Left lobe of liver (tissue), 2 donors: ENCODE results near the gene ARL4A. TPM values are rescaled to one million over a fixed set of nuclear protein-coding genes. Genes with fewer than 3 reads are reported as not detected.
A peak's percentile ranks its signal among the peaks of the same experiment; 100 is the strongest.

Experiments
- ATAC-seq: fragments of 200-7000 bp; cut with Tn5 transposase; one replicate; pipeline ENCODE4 v1.9.1; 2020; ENCODE audit warnings: mild to moderate bottlenecking, moderate library complexity
- DNase-seq: peaks from one replicate; pipeline ENCODE4 v3.0.0-alpha.2; 2020; ENCODE audit warnings: low spot score
- total RNA-seq: library from RNA; stranded (reverse); gene quantifications from one replicate; pipeline ENCODE4 v1.2.1, GENCODE V29; 2021
- donor health status: DM: no; HTN: no; CAD: no; lungs with moderate emphysema.
- donor health status: DM: no; HTN: yes; CAD: no.

The ARL4A gene
- total RNA-seq, 1 donor from 2014 or later = 5.8 TPM

DNA sequence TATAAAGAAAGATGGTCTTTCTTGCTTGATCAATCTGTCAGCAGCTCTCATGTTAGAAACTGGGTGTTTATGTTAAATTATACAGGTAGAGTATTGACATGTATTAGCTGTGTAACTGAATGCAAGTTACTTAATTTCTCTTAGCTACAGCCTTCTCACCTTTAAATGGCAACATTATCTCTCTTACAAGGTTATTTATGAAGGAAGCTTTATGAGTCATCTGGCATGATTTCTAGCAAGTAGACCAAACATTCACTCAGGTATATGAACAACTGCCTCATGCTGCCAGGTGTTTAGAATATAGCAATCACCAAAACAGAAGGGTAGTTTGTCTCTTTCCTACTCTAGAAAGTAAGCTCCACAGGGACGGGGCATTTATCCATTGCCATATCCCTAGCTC is 8.5 kb downstream of the ARL4A start:
- DNase-seq (no peak), ATAC-seq (no peak)

DNA sequence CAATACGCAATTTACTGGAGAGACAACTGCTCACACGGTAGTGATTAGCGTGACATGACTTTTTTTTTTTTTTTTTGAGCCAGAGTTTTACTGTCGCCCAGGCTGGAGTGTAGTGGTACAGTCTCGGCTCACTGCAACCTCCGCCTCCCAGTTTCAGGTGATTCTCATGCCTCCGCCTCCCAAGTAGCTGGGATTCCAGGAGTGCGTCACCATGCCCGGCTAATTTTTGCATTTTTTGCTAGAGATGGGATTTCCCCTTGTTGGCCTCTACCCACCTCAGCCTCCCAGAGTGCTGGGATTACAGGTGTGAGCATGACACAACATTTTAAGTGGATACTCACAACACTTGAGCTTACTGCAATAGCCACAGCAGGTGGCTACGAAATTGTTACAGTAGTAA is 11.9 kb downstream of the ARL4A start:
- DNase-seq = no peak
- no peak for ATAC-seq

- no peak for ATAC-seq
- DNase-seq = no peak
These were observed 14.0 kb downstream of the ARL4A start for GRCh38 chr7:12701433-12701832.

DNA sequence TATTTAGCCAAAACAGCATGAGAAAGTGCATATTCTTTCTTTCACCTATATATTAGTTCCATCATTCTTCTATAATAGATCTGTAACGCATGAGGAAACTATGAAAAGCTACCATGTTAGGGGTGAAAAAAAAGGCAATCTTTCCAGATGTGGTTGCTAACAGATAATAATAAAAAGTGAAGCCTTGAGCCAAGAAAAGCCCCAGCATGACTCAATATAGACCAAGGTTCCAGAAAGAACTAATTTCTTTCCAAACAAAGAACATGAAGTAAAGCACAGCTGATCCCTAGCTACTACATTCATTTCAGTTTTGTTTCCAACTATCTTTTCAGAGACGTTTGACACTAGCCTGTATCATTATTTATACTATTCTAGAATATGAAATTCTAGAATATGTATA is 16.4 kb downstream of the ARL4A start:
- no peak for ATAC-seq
- DNase-seq = no peak

DNA sequence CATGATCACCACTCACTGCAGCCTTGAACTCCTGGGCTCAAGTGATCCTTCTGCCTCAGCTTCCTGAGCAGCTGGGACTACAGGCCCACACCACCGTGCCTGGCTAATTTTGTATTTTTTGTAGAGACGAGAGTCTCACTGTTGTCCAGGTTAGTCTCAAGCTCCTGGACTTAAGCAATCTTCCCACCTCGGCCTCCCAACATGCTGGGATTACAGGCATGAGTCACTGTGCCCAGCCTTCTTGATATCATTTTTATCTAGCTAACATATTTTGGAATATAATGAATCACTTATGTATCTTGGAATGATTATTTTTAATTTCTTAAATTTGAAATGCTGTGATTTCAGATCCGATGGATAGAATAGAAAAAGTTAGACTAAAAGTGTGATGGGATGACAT is 18.4 kb downstream of the ARL4A start:
- DNase-seq (no peak), ATAC-seq (no peak)

DNA sequence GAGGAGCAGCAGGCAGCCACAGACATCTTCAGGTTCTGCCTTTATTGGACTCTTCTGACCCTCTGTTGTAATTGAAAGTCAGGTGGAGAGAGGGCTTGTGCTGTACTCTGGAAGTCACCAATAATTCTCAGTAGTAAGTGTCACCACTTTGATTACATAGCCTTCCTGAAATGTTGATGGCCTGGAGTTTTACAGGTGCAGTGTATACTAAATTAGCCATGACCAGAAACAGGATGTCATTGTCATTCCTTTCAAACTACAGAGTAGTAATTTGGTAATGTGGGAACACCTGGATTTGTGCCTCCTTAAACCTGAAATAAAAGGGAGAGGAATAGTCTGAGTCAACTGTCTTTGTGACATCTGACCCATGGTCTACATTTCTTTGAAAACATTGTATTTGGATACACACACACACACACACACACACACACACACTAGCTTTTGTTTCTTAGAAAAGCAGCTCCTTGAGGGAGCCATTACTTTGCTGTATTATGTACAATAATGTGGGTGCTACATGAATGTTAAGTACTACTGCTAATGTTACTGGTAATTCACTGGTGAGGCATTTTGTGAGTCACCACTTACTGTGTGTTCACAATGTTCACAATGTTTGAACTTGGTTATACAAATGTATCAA is 19.6 kb downstream of the ARL4A start:
- ATAC-seq = no peak
- no peak for DNase-seq

DNA sequence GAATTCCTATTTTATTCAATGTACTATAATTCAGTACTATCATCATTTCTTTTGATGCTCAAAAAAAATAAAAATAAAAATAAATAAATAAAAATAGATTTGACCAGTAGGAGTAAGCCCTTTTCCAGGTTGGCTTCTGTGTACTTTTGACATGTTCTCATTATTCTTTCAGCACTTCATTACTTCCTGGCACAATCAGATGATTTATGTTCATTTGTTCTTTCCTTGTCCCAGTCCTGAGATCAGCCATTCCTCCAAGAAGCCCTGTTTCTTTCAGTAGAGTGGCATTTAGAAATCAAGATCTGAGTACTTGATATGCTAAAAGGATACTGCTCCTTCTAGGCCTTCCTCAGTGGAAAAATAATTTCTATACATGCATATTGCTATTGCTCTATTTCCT is 20.9 kb downstream of the ARL4A start:
- no peak for DNase-seq
- no peak for ATAC-seq

- no peak for ATAC-seq
- DNase-seq = no peak
These were observed 22.5 kb downstream of the ARL4A start for GRCh38 chr7:12709726-12710502.

DNA sequence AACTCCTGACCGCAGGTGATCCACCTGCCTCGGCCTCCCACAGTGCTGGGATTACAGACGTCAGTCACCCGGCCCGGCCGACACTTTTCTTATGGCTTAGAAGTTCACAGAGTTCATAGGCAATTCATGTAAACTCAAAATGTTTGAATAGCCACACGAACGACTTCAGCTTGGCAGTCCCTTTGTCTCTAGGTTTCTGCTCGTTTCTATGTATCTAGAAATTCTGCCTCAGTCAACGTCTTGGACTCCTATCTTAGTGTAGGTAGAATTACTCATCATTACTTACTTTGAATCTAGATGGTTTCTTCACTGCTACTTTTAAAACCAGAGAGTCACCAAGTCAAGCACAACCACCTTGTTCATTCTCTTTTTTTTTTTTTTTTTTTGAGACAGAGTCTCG is 23.7 kb downstream of the ARL4A start:
- DNase-seq (no peak), ATAC-seq (no peak)

DNA sequence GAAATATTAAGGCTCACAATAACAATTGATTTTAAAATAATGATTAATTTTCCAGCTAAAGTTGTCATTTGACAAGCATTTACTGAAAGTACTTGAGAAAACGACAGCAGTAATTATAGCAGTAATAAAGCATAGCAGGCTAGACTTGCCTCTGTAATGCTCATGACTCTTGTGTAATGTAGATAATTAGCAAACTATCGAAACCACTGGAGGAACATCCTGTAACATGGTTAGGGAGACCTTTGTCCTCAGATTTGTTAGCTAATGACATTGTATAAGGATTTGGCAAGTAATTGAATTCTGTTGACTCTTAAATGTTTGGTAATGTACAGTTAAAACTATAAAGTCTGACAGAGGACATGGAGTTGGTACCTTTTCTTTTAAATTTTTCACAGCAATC is 24.8 kb downstream of the ARL4A start:
- DNase-seq (no peak), ATAC-seq (peak; percentile 61)

- no peak for ATAC-seq
- no peak for DNase-seq
These were observed 26.4 kb downstream of the ARL4A start for GRCh38 chr7:12713625-12714378.

GRCh38 chr7:12714379-12714737 is 26.9 kb downstream of the ARL4A start:
- ATAC-seq = no peak
- DNase-seq = no peak

GRCh38 chr7:12715372-12716133 is 28.1 kb downstream of the ARL4A start:
- peak; percentile 60 for DNase-seq
- ATAC-seq = peak; percentile 88

GRCh38 chr7:12716134-12716681 is 28.8 kb downstream of the ARL4A start:
- DNase-seq (no peak), ATAC-seq (no peak)

GRCh38 chr7:12716722-12717121 is 29.3 kb downstream of the ARL4A start:
- ATAC-seq (no peak), DNase-seq (no peak)

DNA sequence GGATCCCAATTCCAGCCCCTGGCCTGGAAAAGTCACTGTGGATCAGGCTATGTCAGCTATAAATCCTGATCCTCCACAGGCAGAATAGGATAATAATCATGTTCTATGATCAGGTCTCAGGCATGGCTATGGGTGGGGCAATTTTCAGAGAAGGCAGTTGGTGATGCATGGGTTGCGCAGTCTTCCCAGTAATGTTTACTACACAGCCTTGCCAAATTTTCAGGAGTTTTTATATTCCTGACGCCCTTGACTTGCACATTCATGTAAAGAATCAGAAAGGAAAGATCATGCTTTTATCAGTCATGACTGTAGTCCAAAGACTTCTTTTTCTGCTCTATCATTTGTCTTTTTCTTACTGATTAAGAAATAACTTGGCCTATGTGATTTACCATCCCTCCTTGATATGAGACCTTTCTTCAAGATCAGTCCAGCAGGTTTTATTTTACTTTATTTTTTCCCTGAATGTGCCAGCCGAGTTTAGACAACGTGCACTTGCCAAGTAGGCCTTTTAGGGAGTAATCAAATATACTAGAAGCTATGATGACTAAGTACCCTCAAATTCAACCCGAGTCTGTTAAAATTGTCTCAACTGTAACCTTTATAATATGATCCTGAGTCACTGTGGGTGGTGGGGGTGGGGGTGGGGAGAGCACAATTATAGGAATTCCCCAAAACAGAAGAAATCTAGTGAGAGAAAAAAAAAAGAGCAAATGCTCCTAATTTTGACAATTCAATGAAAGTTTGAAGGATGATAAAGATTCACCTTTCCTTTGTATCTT is 31.9 kb downstream of the ARL4A start:
- no peak for DNase-seq
- ATAC-seq = no peak

DNA sequence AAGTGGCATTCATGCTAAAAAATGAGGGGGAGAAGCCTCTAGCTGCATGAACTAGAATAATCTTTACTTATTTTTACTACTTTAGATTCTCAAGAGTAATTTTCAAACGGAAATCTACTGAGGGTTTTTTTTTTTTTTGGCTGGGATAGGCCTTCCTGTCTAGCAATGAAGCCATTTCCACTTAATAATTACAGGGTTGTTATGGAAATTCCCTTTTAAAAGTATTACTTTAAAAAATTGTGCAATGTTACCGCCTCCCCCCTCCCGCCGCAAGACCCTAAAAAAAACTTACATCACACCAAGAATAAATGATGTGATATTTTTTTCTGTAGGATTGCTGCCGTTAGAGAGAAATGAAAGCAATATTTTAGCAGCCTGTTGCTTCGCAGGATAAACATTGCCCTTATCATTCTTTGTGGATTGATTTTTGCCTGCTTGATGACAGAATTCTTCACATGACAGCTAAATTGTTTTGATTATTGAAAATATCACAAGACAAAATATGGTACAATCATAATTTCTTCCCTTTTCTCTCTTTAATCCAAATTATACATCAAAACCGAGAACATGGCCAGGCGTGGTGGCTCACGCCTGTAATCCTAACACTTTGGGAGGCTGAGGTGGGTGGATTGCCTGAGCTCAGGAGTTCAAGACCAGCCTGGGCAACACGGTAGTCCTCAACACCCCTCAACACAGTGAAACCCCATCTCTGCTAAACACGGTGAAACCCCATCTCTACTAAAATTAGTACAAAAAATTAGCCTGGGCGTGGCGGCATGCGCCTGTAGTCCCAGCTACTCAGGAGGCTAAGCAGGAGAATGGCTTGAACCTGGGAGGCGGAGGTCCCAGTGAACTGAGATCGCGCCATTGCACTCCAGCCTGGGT is 32.8 kb downstream of the ARL4A start:
- DNase-seq (no peak), ATAC-seq (no peak)

DNA sequence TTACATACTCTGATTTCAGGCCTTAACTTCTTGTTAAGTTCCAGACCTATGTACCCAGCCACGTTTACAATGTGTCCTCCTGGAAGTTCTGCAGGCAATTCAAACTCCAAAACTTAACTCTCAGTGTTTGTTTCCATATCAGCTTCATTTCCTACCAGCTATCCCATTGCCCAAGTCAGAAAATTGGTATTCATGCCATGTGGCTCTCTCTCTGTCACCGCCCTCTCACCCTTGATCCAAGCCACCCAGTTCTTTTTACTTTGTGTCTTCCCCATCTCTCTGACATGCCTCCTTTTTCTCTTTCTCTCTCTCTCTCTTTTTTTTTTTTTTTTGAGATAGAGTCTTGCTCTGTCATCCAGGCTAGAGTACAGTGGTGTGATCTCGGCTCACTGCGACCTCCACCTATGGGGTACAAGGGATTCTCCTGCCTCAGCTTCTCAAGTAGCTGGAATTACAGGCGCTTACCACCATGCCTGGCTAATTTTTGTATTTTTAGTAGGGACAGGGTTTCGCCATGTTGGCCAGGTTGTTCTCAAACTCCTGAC is 33.9 kb downstream of the ARL4A start:
- no peak for DNase-seq
- ATAC-seq = no peak

GRCh38 chr7:12722136-12722535 is 34.7 kb downstream of the ARL4A start:
- ATAC-seq (no peak), DNase-seq (no peak)
